WTC11 (cell line): ENCODE results near the gene KDM4B. TPM values are rescaled to one million over a fixed set of nuclear protein-coding genes. Genes with fewer than 3 reads are reported as not detected.

Experiments used
- ATAC-seq: fragments of 200-7000 bp; cut with Tn5 transposase; 2 replicates; pipeline ENCODE4 v1.10.0; 2021; ENCODE audit warnings: mild to moderate bottlenecking, moderate library complexity
- CTCF ChIA-PET: fragments of 300-600 bp; sonication (Branson Sonifier 250); formaldehyde crosslinking; loops from one replicate; lab custom pipeline; 2021; ENCODE audit warnings: antibody characterized with exemption; lab: Charles Lee
- POLR2A ChIA-PET: fragments of 350-600 bp; sonication (Branson Sonifier 250); formaldehyde crosslinking; loops from one replicate; lab custom pipeline; 2021; ENCODE audit warnings: antibody characterized with exemption; lab: Charles Lee
- DNase-seq: peaks from one replicate; pipeline ENCODE4 v3.0.0; 2021; ENCODE audit warnings: low spot score
- H3K27ac Mint-ChIP-seq: 2 replicates; pipeline ENCODE4 v1.8.0; 2021; ENCODE audit warnings: mixed read lengths
- H3K27me3 Mint-ChIP-seq: 2 replicates; pipeline ENCODE4 v1.8.0; 2021; ENCODE audit warnings: low read depth, mild to moderate bottlenecking, moderate library complexity, mixed read lengths
- H3K36me3 Mint-ChIP-seq: 2 replicates; pipeline ENCODE4 v1.8.0; 2021; ENCODE audit warnings: mixed read lengths
- H3K4me1 Mint-ChIP-seq: 2 replicates; pipeline ENCODE4 v1.8.0; 2022; ENCODE audit warnings: mixed read lengths
- H3K4me3 Mint-ChIP-seq: 2 replicates; pipeline ENCODE4 v1.8.0; 2021; ENCODE audit warnings: mild to moderate bottlenecking, moderate library complexity, mixed read lengths
- H3K9me3 Mint-ChIP-seq: 2 replicates; pipeline ENCODE4 v1.8.0; 2021; ENCODE audit warnings: mixed read lengths
- CBFB ChIP-seq: sonication (generic); formaldehyde crosslinking; IDR thresholded peaks from 2 replicates; pipeline ENCODE4 v1.8.1; 2022; ENCODE audit warnings: mild to moderate bottlenecking, low read depth, missing genetic modification reagents
- NFATC4 ChIP-seq: fragments of 250-450 bp; sonication (Bioruptor Pico); IDR thresholded peaks from 2 replicates; pipeline ENCODE4 v1.9.0; 2021; ENCODE audit warnings: mild to moderate bottlenecking
- SMAD3 ChIP-seq: sonication (generic); formaldehyde crosslinking; IDR thresholded peaks from 2 replicates; pipeline ENCODE4 v1.8.0; 2022; ENCODE audit warnings: missing genetic modification reagents, mild to moderate bottlenecking, borderline replicate concordance
- SOX15 ChIP-seq: fragments of 250-450 bp; sonication (Bioruptor Pico); IDR thresholded peaks from 2 replicates; pipeline ENCODE4 v1.9.0; 2021; ENCODE audit warnings: mild to moderate bottlenecking
- ZBTB21 ChIP-seq: sonication (generic); formaldehyde crosslinking; IDR thresholded peaks from 2 replicates; pipeline ENCODE4 v1.8.1; 2023; ENCODE audit warnings: mild to moderate bottlenecking, missing genetic modification reagents, borderline replicate concordance
- total RNA-seq: library from RNA; stranded (reverse); gene quantifications from 3 replicates; pipeline ENCODE4 v1.2.3, GENCODE V29; 2021
- TF ChIP-seq, protein P1 (sequence below): fragments of 250-450 bp; sonication (Bioruptor Pico); conservative IDR thresholded peaks from 2 replicates; pipeline ENCODE4 v1.9.0; 2021; ENCODE audit warnings: mild to moderate bottlenecking
- TF ChIP-seq, protein P2 (sequence below): sonication (generic); formaldehyde crosslinking; IDR thresholded peaks from 2 replicates; pipeline ENCODE4 v1.8.0; 2022; ENCODE audit warnings: mild to moderate bottlenecking, missing genetic modification reagents
- TF ChIP-seq, protein P3 (sequence below): sonication (generic); formaldehyde crosslinking; conservative IDR thresholded peaks from 2 replicates; pipeline ENCODE4 v1.8.1; 2023; ENCODE audit warnings: mild to moderate bottlenecking, low read depth, missing genetic modification reagents, moderate library complexity
- TF ChIP-seq, protein P4 (sequence below): sonication (generic); formaldehyde crosslinking; IDR thresholded peaks from 2 replicates; pipeline ENCODE4 v1.8.0; 2022; ENCODE audit warnings: mild to moderate bottlenecking, missing genetic modification reagents
- TF ChIP-seq, protein P5 (sequence below): sonication (generic); formaldehyde crosslinking; IDR thresholded peaks from 2 replicates; pipeline ENCODE4 v1.8.0; 2022; ENCODE audit warnings: mild to moderate bottlenecking, missing genetic modification reagents
- TF ChIP-seq, protein P6 (sequence below): sonication (generic); formaldehyde crosslinking; IDR thresholded peaks from 2 replicates; pipeline ENCODE4 v1.8.0; 2022; ENCODE audit warnings: mild to moderate bottlenecking, missing genetic modification reagents

KDM4B gene
- total RNA-seq, 1 experiment from 2014 or later, result 43.2 TPM

DNA sequence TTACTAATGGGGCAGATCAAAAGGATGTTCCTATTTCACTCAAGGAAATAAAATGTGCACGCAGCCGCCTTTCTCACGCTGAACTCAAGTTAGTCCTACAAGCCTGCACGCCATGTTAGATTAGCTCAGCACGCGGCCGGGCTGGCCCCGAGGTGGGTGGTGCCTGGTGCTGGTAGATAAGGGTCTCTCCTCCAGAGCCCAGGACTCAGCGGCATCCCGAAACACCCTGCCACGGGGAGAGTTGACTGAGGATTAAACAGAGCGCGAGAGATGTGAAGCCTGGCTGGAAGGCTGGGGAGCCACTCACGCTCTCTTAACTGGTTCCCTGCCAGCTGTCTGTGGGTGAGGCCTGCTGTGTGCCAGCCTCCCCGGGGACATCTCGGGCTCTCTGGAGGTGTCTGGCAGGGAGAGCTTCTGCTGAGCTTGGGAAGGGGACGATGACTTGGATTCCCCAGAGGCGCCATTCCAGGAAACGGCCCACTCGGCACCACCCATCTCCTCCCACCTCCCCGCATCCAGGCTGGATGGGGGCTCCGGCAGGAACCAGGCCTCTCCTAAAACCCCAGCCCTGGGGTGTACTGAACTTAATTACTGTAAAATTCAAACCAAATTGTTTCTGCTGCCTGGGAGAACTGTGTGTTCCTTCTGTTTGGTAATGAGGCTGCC, 122.2 kb downstream of the KDM4B start:
- Mint-ChIP-seq H3K4me1 (peaks cover 4% of the 10 kb centered on the region; the same call in 1 of the 2 replicates), H3K27ac (peak overlapping the region; percentile 84), H3K4me3 (no peak overlapping the region), H3K36me3 (peaks cover 9% of the 10 kb centered on the region; the same call in 1 of the 2 replicates), H3K27me3 (no peaks in the 10 kb centered on the region), H3K9me3 (no peaks in the 10 kb centered on the region)
- TF ChIP-seq, protein P1, sequence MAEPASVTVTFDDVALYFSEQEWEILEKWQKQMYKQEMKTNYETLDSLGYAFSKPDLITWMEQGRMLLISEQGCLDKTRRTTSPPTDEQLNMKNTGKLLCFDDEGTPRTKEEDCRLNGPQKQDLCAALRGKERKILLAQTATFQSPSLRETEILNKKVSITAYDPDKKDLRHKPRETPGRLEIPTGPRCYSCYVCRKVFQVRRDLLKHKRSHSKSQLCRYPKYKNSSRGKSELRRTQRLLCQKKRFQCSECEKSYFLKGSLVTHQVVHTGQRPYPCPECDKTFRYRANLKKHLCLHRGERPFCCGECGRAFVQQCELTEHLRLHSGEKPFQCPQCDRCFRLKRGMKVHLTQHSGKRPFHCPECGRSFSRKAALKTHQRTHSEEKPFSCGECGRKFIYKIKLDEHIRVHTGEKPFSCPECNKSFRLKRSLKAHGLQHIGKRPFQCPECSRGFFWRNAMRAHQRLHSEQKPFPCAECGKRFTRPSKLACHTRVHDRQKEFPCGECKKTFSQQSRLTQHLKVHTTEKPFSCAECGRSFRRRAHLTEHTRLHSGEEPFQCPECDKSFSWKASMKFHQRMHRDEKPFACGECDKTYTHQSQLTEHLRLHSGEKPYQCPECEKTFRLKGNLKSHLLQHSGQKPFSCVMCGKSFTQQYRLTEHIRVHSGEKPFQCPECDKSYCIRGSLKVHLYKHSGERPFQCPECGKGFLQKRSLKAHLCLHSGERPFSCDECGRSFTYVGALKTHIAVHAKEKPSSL, result no peak
- TF ChIP-seq, protein P2, sequence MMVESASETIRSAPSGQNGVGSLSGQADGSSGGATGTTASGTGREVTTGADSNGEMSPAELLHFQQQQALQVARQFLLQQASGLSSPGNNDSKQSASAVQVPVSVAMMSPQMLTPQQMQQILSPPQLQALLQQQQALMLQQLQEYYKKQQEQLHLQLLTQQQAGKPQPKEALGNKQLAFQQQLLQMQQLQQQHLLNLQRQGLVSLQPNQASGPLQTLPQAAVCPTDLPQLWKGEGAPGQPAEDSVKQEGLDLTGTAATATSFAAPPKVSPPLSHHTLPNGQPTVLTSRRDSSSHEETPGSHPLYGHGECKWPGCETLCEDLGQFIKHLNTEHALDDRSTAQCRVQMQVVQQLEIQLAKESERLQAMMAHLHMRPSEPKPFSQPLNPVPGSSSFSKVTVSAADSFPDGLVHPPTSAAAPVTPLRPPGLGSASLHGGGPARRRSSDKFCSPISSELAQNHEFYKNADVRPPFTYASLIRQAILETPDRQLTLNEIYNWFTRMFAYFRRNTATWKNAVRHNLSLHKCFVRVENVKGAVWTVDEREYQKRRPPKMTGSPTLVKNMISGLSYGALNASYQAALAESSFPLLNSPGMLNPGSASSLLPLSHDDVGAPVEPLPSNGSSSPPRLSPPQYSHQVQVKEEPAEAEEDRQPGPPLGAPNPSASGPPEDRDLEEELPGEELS (CRISPR knock-in tag), result no peak
- TF ChIP-seq, protein P3, sequence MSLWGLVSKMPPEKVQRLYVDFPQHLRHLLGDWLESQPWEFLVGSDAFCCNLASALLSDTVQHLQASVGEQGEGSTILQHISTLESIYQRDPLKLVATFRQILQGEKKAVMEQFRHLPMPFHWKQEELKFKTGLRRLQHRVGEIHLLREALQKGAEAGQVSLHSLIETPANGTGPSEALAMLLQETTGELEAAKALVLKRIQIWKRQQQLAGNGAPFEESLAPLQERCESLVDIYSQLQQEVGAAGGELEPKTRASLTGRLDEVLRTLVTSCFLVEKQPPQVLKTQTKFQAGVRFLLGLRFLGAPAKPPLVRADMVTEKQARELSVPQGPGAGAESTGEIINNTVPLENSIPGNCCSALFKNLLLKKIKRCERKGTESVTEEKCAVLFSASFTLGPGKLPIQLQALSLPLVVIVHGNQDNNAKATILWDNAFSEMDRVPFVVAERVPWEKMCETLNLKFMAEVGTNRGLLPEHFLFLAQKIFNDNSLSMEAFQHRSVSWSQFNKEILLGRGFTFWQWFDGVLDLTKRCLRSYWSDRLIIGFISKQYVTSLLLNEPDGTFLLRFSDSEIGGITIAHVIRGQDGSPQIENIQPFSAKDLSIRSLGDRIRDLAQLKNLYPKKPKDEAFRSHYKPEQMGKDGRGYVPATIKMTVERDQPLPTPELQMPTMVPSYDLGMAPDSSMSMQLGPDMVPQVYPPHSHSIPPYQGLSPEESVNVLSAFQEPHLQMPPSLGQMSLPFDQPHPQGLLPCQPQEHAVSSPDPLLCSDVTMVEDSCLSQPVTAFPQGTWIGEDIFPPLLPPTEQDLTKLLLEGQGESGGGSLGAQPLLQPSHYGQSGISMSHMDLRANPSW, result no peak
- no peak for TF ChIP-seq NFATC4 (CRISPR knock-in tag)
- TF ChIP-seq SMAD3, result no peak
- no peak for DNase-seq
- ATAC-seq, result no peak
- POLR2A ChIA-PET, result no interaction called here
- CTCF ChIA-PET, result interaction anchor here (1.5 to 2.3 kb wide), 2 partner anchors 18 to 42 kb away, joined by 4 to 10 read pairs; no protein-coding TSS in a partner anchor

DNA sequence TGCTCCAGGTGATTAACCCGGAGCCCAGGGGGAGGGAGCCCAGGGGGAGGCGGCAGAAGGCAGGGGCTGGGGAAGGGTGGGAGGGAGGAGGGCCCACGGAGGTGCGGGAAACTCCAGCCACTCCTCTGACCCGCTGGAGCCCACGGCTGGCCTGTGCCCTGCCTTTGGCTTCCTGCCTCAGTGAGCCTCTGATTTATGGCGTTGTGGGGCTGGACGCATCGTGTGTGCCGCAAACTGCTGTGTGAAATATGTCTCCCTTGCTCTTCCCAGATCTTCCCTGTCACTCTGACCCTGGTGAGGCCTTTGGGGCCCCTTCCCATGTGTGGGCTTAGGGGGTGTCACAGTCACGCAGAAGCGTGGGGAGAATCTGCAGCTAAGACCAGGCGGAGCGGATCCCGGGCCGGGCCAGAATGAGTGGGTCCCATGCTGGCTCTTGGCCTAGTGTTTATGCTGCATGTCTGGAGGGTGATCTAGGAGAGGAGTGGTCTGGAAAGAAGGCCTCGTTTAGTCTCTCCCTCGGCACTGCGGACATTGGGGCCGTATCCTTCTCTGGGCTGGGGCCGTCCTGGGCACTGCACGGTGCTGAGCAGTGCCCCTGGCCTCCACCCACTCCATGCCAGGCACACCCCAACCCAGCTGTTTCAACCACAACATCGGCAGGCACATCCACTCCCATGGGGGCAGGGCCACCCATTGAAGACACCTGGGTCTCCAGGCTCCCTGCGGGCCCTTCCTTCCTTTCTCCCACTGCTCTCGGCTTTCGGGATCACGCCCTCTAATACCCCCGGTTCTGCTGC, 123.0 kb downstream of the KDM4B start:
- no peak for ATAC-seq
- H3K9me3 Mint-ChIP-seq, result no peaks in the 10 kb centered on the region
- CTCF ChIA-PET, result interaction anchor here (1.0 to 2.3 kb wide), 4 partner anchors 17 to 46 kb away, joined by 4 to 10 read pairs (median 4); no protein-coding TSS in a partner anchor
- H3K27me3 Mint-ChIP-seq, result no peaks in the 10 kb centered on the region
- no peak for TF ChIP-seq SOX15 (CRISPR knock-in tag)
- TF ChIP-seq, protein P4, sequence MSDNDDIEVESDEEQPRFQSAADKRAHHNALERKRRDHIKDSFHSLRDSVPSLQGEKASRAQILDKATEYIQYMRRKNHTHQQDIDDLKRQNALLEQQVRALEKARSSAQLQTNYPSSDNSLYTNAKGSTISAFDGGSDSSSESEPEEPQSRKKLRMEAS (CRISPR knock-in tag), result no peak
- no peak for TF ChIP-seq CBFB (CRISPR knock-in tag)
- TF ChIP-seq, protein P5, sequence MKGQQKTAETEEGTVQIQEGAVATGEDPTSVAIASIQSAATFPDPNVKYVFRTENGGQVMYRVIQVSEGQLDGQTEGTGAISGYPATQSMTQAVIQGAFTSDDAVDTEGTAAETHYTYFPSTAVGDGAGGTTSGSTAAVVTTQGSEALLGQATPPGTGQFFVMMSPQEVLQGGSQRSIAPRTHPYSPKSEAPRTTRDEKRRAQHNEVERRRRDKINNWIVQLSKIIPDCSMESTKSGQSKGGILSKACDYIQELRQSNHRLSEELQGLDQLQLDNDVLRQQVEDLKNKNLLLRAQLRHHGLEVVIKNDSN (CRISPR knock-in tag), result no peak
- TF ChIP-seq ZBTB21 (CRISPR knock-in tag), result no peak
- TF ChIP-seq, protein P6, sequence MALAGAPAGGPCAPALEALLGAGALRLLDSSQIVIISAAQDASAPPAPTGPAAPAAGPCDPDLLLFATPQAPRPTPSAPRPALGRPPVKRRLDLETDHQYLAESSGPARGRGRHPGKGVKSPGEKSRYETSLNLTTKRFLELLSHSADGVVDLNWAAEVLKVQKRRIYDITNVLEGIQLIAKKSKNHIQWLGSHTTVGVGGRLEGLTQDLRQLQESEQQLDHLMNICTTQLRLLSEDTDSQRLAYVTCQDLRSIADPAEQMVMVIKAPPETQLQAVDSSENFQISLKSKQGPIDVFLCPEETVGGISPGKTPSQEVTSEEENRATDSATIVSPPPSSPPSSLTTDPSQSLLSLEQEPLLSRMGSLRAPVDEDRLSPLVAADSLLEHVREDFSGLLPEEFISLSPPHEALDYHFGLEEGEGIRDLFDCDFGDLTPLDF, result no peak
- H3K36me3 Mint-ChIP-seq, result peaks cover 11% of the 10 kb centered on the region
- no peak overlapping the region for H3K4me3 Mint-ChIP-seq
- H3K4me1 Mint-ChIP-seq, result peaks cover 4% of the 10 kb centered on the region; the same call in 1 of the 2 replicates
- H3K27ac Mint-ChIP-seq, result peak overlapping the region; percentile 49; the same call in 1 of the 2 replicates
- no peak for DNase-seq
- POLR2A ChIA-PET, result no interaction called here
